SW 1271 (cell line): ENCODE data around the gene TFDP3.

Source experiments
- DNase-seq, 2 experiments: peaks; one replicate each; lab custom pipeline; 2025; lab: John Stamatoyannopoulos, UW

TFDP3 gene

GRCh38 chrX:133218329-133218728 is at the start of gene TFDP3:
TSS of gene TFDP3 (minus strand) at chrX:133218354. CDS start at chrX:133218259, 95 bp downstream.
- no peak for DNase-seq

GRCh38 chrX:133267621-133268020 is 49.5 kb upstream of the TFDP3 start:
- no peak for DNase-seq

DNA sequence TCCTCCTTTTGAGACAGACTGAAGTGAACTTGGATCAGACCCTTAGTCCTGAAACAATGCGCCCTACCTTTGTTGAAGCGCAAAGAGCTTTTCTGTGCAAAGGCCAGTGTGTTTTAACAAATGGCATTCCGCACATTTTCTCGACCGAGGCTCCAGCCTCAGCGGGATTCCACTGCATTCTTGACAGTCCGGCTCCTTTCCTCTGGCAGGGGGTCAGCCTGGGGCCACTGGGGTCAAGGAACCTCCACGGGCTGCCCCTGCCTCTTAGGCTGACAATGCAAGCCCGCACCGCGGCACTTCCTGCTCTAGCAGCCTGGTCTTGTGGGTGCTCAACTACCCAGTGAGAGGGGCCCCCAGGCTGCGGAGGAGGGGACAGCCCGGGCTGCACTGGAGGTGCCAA is 47.2 kb upstream of the TFDP3 start:
- DNase-seq: no peak

GRCh38 chrX:133258481-133258880 is 40.3 kb upstream of the TFDP3 start:
- no peak for DNase-seq

- no peak for DNase-seq
Measured at GRCh38 chrX:133254666-133255065, 36.5 kb upstream of the TFDP3 start.

DNA sequence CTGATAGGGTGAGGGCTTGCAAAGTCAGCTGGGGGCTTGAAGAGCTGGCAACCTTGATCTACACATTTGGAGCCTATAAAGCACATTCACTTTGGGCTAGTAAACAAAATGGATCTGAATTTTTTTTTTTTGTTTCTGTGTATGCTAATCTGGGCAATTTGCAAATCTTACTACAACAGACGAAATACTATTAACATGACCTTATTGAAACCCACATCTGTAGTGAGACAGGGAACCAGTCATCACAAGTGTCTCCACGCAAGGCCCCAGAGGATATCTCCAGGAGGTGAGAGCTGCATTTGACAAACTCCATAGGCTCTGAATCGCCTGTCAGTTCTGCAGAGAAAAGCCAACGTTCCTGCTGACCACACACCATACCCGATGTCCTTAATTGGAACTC is 33.0 kb upstream of the TFDP3 start:
- DNase-seq: no peak

DNA sequence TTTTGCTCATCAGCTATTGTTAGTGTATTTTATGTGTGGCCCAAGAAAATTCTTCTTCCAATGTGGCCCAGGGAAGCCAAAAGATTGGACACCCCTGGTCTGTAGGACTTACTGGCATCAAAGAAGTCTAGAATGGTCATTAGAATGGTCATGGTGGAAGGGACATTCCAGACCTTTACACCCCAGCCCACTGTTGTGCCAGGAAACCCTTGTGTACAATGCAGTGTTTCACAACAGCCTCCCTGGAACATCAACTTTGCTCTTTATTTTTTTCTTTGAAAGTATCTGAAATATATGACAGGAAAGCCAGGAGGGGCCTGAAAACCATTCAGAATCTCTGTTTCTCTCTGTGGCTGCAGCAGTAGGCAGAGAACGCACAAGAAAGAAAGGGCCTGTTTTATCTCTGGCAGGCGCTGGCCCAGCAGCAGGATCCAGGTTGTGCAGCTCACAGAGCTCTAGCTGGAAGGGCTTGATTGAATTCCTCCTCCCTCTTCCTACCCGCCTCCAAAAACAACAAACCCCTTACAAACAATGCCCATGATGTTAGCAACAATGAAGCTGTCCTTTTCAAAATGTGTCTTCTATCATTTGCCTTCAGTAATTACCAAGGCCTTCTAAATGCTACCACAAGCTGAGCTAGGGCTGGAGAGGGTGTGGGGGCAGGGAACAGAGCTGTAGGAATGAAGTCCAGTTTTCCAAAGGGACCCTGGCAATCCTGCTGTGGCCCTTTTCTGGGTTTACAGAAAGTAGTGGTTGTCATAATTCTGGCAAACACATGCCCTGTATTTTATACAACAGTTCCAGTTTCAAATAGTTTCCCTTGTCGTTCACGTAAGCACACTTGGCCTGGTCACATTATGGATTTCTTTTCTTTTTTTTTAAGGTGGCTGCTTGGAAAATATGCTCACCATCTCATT is 32.3 kb upstream of the TFDP3 start:
- no peak for DNase-seq

DNA sequence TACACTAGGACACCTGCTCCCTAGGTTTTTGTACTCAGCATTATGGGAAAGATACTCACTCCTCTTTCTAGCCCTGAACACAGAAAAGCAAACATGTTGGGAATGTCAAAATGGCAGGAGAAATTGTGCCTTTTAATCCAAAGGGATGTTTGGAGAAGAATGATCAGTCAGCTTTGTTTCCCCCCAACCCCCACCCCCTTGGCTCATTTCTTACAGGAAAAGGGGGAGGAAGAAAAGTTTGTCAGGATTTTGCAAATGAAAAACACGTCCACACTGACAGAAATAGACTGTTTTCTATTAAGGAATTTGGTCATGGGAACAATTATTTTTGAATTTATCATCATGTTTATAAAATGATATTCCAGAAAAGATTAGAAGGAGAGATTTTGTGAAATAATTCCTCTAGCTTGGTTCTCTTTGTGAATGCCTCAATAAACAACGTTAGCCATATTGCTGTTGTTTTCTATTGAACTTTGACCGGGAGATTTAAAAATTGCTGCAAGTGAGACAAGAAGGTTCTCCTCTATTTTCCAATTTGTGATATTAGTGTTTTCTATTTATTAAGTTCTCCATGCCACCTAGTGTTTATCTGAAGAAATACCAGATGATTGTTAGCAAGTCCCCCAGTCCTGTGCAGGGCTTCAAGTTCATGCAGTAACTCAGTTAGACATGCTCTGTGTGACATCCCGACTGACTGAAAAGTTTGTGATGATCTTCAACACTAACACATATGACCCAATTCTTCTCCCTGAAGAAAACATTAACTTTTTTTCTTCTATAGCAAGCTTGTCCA is 31.3 kb upstream of the TFDP3 start:
- no peak for DNase-seq

GRCh38 chrX:133248177-133248576 is 30.0 kb upstream of the TFDP3 start:
- DNase-seq: no peak

DNA sequence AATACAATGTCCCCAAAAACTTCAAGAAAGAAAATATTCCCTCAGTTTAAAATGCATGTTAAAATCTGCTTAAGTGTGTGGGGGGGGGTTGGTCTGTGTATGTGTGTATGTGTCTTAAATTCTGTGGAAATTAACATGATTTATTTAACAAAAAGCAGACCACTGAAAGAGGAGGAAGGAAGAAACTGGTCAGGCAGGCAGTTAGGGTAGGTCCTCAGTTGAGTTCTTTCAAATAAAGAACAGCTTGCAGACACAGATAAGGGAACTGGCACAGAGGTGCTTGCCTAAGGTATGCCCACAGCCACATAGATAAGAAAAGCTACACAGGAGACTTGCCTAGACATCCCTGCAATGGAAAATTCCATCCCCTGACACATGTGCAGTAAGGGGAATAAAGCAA is 28.8 kb upstream of the TFDP3 start:
- no peak for DNase-seq

- DNase-seq: no peak
Measured at GRCh38 chrX:133235830-133236229, 17.7 kb upstream of the TFDP3 start.

DNA sequence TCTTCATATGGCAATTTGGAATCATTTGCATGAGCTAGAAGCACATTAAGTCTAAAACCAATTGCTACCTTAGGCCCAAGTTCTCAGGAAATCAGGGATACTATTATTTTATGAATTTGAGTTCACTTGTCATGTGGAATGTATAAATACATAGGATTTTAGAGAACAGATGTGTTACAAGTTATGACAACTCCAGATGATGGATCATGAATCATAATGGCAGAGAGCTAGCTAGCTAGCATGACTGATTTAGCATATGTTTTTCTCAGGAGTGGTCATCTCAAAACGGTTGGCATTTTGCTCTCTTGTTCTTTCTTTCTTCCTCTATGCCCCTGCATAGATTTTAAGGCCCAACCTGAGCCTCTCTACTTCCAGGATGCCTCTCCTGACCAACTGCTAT is 14.2 kb upstream of the TFDP3 start:
- DNase-seq: no peak

DNA sequence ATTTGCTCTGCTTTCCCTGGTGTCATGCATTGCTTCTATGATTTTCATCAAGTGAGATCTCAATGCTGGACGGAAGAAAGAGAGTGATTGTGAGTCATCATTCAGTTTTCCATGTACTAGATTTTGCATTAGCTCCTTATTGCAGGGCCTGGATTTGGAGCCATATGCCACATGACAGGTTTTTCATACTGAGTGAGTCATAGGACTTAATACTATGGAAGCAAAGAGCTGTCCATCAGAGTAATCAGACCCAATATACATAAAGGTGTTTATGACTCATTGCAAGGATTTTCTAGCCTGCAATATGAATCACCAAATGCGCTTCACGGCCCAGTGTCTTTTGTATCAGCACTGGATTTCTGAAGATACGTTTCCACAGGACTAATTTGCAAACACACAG is 11.2 kb upstream of the TFDP3 start:
- DNase-seq: no peak

- DNase-seq: no peak
Measured at GRCh38 chrX:133215747-133216146, 2.4 kb downstream of the TFDP3 start.

DNA sequence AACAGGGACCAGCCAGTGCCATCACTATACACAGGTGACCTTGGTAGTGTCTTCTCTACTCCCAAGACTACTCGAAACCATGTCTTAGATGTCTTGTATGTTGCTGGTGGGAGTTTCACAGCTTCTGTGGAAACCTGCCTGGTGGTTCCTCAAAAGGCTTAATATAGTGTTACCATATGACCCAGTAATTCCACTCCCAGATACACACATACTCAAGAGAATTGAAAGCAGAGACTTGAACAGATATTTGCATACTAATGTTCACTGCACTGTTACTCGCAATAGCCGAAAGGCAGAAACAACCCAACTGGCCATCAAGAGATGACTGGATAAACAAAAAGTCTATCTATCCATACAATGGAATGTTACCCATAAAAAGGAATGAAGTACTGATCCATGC is 3.1 kb downstream of the TFDP3 start:
- no peak for DNase-seq

- no peak for DNase-seq
Measured at GRCh38 chrX:133214301-133214700, 3.9 kb downstream of the TFDP3 start.

- DNase-seq: no peak
Measured at GRCh38 chrX:133213117-133213516, 5.0 kb downstream of the TFDP3 start.

- DNase-seq: no peak
Measured at GRCh38 chrX:133207751-133208150, 10.4 kb downstream of the TFDP3 start.

DNA sequence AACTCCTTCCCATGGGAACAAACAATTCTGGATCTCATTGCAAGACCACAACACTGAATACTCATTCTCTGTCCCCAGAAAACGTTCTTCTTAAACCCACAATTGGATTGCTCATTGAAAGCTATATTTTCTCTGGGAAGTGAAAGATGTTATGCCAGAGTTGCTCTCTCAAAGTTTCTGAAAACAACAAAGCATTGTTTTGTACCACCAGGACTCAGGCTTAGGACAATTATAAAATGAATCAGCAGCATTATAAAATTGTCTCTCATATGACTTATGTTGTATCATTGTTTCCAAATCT is 26.5 kb downstream of the TFDP3 start:
- no peak for DNase-seq

DNA sequence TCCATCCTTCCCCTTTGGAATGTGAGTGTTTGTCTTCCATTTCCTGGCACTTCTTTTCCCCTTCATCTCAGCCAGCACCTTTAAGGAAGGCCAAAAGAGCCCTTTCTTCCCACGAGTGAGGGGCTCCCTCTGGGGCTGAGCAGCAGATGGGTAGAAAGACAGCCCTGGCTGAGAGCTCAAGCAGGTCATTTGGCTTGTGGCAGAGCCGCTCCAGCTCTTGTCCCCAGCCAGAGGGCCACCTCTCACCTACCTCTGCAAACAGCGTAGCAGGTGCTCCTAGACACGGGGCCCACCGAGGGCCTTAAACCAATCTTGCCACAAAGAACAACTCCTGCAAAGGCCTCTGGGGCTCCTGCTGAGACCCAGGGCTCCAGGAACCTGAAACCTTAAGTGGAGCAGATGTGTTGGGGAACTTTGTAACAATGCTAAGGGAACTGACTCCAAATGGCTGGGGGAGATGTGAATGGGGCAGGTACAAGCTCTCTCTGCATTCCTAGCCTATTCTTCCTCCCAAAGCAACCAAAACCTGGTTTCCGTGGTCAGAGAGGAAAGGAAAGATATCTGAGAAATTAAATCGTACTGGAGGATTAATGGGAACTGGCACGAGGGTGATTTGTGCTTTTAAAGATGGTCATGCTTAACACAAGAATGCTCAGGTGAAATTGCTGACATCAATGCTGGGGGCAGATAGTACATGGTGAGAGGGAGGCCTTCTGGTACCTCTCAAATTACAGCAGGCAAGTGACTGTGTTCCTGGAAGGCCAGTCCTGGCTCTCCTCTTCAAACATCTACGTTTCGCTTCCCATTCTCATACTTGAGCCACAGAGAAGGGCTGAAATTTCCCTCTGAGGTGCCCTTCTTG is 27.0 kb downstream of the TFDP3 start:
- no peak for DNase-seq

- no peak for DNase-seq
Measured at GRCh38 chrX:133189195-133189594, 29.0 kb downstream of the TFDP3 start.

GRCh38 chrX:133188631-133189030 is 29.5 kb downstream of the TFDP3 start:
- no peak for DNase-seq
